EH (cell line): ENCODE results near the gene EMP2.
"Not testable (repeated sequence)": the region's sequence is repeated elsewhere in the genome, so short reads cannot be mapped to it uniquely, and the experiment has no call there.

Experiments used
- DNase-seq: peaks from one replicate; pipeline ENCODE4 v3.0.0-alpha.2; 2015; ENCODE audit warnings: low read depth

EMP2 gene

GRCh38 chr16:10552281-10552680 is 28.1 kb downstream of the EMP2 start:
- DNase-seq: no peak

GRCh38 chr16:10551881-10552280 is 28.5 kb downstream of the EMP2 start:
- DNase-seq: no peak

- no peak for DNase-seq
Measured at GRCh38 chr16:10548404-10548803, 32.0 kb downstream of the EMP2 start.

- no peak for DNase-seq
Measured at GRCh38 chr16:10547708-10548107, 32.7 kb downstream of the EMP2 start.

- no peak for DNase-seq
Measured at GRCh38 chr16:10543231-10543977, 37.0 kb downstream of the EMP2 start.

- no peak for DNase-seq
Measured at GRCh38 chr16:10541366-10541765, 39.0 kb downstream of the EMP2 start.

- no peak for DNase-seq
Measured at GRCh38 chr16:10539793-10540192, 40.6 kb downstream of the EMP2 start.

- no peak for DNase-seq
Measured at GRCh38 chr16:10539236-10539635, 41.2 kb downstream of the EMP2 start.

- DNase-seq: no peak
Measured at GRCh38 chr16:10538583-10538982, 41.8 kb downstream of the EMP2 start.

GRCh38 chr16:10537946-10538345 is 42.5 kb downstream of the EMP2 start:
- DNase-seq: no peak

- no peak for DNase-seq
Measured at GRCh38 chr16:10536814-10537389, 43.5 kb downstream of the EMP2 start.

- DNase-seq: not testable (repeated sequence)
Measured at GRCh38 chr16:10536328-10536727, 44.1 kb downstream of the EMP2 start.

GRCh38 chr16:10535461-10535860 is 44.9 kb downstream of the EMP2 start:
- no peak for DNase-seq

GRCh38 chr16:10534748-10535147 is 45.6 kb downstream of the EMP2 start:
- DNase-seq: no peak

GRCh38 chr16:10533612-10534011 is 46.8 kb downstream of the EMP2 start:
- peak; percentile 26 for DNase-seq

GRCh38 chr16:10531582-10531981 is 48.8 kb downstream of the EMP2 start:
- no peak for DNase-seq

GRCh38 chr16:10530685-10531084 is 49.7 kb downstream of the EMP2 start:
- DNase-seq: no peak

GRCh38 chr16:10529895-10530669 is 50.3 kb downstream of the EMP2 start:
- DNase-seq: no peak

GRCh38 chr16:10528635-10529034 is 51.8 kb downstream of the EMP2 start:
- no peak for DNase-seq

GRCh38 chr16:10526962-10527361 is 53.4 kb downstream of the EMP2 start:
- DNase-seq: no peak

- no peak for DNase-seq
Measured at GRCh38 chr16:10525214-10525825, 55.1 kb downstream of the EMP2 start.

- no peak for DNase-seq
Measured at GRCh38 chr16:10522966-10523365, 57.4 kb downstream of the EMP2 start.
